ENCODE data around the gene PKD2L1. TPM values are rescaled to one million over a fixed set of nuclear protein-coding genes. Genes with fewer than 3 reads are reported as not detected.

The PKD2L1 gene
- total RNA-seq, 1 experiment from 2014 or later = not detected

GRCh38 chr10:100350914-100351485 lies 21.0 kb upstream of the PKD2L1 start:
- POLR2A ChIA-PET (ENCODE audit: unreplicated experiment) = interaction anchor here (0.8 kb wide), 1 partner anchor 12 kb away, joined by 4 read pairs; no protein-coding TSS in a partner anchor

GRCh38 chr10:100349672-100350071 lies 19.6 kb upstream of the PKD2L1 start:
- no peaks in the 10 kb centered on the region for H3K9me2 ChIP-seq (replicated peaks; ENCODE audit: low read length)
- H3K4me2 ChIP-seq (ENCODE audit: low read length) = peak overlapping the region; percentile 90
- no peak overlapping the region for H3K27ac ChIP-seq (ENCODE audit: low read length)
- ATAC-seq = no peak
- no peaks in the 10 kb centered on the region for H3K9me3 ChIP-seq (ENCODE audit: low read length)
- TF ChIP-seq, protein P1, sequence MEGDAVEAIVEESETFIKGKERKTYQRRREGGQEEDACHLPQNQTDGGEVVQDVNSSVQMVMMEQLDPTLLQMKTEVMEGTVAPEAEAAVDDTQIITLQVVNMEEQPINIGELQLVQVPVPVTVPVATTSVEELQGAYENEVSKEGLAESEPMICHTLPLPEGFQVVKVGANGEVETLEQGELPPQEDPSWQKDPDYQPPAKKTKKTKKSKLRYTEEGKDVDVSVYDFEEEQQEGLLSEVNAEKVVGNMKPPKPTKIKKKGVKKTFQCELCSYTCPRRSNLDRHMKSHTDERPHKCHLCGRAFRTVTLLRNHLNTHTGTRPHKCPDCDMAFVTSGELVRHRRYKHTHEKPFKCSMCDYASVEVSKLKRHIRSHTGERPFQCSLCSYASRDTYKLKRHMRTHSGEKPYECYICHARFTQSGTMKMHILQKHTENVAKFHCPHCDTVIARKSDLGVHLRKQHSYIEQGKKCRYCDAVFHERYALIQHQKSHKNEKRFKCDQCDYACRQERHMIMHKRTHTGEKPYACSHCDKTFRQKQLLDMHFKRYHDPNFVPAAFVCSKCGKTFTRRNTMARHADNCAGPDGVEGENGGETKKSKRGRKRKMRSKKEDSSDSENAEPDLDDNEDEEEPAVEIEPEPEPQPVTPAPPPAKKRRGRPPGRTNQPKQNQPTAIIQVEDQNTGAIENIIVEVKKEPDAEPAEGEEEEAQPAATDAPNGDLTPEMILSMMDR (conservative IDR thresholded peaks at IDR 0.05; ENCODE audit: low read depth, low read length) = no peak
- TF ChIP-seq EZH2 (IDR thresholded peaks at IDR 0.05; ENCODE audit: low read length, unreplicated experiment) = no peak
- no peak for TF ChIP-seq EZH2phosphoT487 (IDR thresholded peaks at IDR 0.05; ENCODE audit: borderline replicate concordance, low read length)
- peaks cover 62% of the 10 kb centered on the region for H3K36me3 ChIP-seq (ENCODE audit: low read depth, low read length)
- H3K9ac ChIP-seq (ENCODE audit: low read length) = no peak overlapping the region
- no peaks in the 10 kb centered on the region for H3K27me3 ChIP-seq (ENCODE audit: low read length)
- H3K79me2 ChIP-seq (ENCODE audit: low read length) = peaks cover 53% of the 10 kb centered on the region
- peak overlapping the region; percentile 96 for H3K4me3 ChIP-seq (ENCODE audit: low read length)
- ChIA-PET CTCF (no interaction called here), POLR2A (ENCODE audit: unreplicated experiment) (no interaction called here)
- no peak for DNase-seq
- no TSS peak for BruUV-seq (replicated peaks)
- intact Hi-C loops (cut with micrococcal nuclease) = loop anchor here (5.0 kb wide), 2 partner anchors 43 to 173 kb away; no protein-coding TSS in a partner anchor
- no peak overlapping the region for H2AFZ ChIP-seq (ENCODE audit: low read length)
- peaks cover 38% of the 10 kb centered on the region for H4K20me1 ChIP-seq (ENCODE audit: low read length)
- no peaks in the 10 kb centered on the region for H3F3A ChIP-seq (ENCODE audit: low read length, unreplicated experiment)
- H3K4me1 ChIP-seq (ENCODE audit: insufficient read depth, low read length) = peaks cover 28% of the 10 kb centered on the region

More at GRCh38 chr10:100350914-100351485, 21.0 kb upstream of the PKD2L1 start:
- CTCF ChIA-PET = no interaction called here
- DNase-seq (no peak), ATAC-seq (no peak)
- H3K4me3 ChIP-seq (ENCODE audit: low read length) = peak overlapping the region; percentile 96; the same call in 1 of the 2 replicates
- BruUV-seq (replicated peaks) = no TSS peak
- H3K9me2 ChIP-seq (replicated peaks; ENCODE audit: low read length) = no peaks in the 10 kb centered on the region
- H4K20me1 ChIP-seq (ENCODE audit: low read length) = peaks cover 38% of the 10 kb centered on the region
- no peaks in the 10 kb centered on the region for H3K27me3 ChIP-seq (ENCODE audit: low read length)
- intact Hi-C loops (cut with micrococcal nuclease) = no loop called here
- peak overlapping the region; percentile 90 for H3K4me2 ChIP-seq (ENCODE audit: low read length)
- H3F3A ChIP-seq (ENCODE audit: low read length, unreplicated experiment) = no peaks in the 10 kb centered on the region
- peaks cover 57% of the 10 kb centered on the region for H3K79me2 ChIP-seq (ENCODE audit: low read length)
- H3K36me3 ChIP-seq (ENCODE audit: low read depth, low read length) = peaks cover 74% of the 10 kb centered on the region
- no peak overlapping the region for H2AFZ ChIP-seq (ENCODE audit: low read length)
- no peak overlapping the region for H3K27ac ChIP-seq (ENCODE audit: low read length)
- TF ChIP-seq, protein P1 (conservative IDR thresholded peaks at IDR 0.05; ENCODE audit: low read depth, low read length) = no peak
- TF ChIP-seq EZH2 (IDR thresholded peaks at IDR 0.05; ENCODE audit: low read length, unreplicated experiment) (no peak), EZH2phosphoT487 (IDR thresholded peaks at IDR 0.05; ENCODE audit: borderline replicate concordance, low read length) (no peak)
- H3K4me1 ChIP-seq (ENCODE audit: insufficient read depth, low read length) = peaks cover 21% of the 10 kb centered on the region
- no peaks in the 10 kb centered on the region for H3K9me3 ChIP-seq (ENCODE audit: low read length)
- H3K9ac ChIP-seq (ENCODE audit: low read length) = no peak overlapping the region

DNA sequence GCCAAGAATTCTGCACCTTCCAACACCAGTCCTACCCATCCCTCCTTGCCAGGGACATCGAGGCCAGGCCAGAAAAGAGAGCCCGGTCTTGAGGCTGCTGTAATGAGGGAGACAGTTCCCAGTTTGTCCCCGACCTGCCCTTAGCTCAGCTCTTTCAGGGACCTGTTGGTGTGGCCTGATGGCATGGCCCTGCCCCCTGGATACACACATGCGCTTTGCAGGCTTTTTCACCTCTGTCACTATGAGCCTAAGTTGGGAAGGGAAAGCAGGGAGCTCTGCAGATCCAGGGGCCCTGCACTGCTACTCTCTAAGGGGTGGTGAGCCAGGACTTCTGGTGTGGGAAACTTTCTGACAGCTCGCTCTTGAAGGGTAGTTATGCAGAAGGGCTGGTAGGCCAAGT lies 19.1 kb upstream of the PKD2L1 start:
- no peak for ATAC-seq
- Histone ChIP-seq H2AFZ (ENCODE audit: low read length) (no peak overlapping the region), H3K9ac (ENCODE audit: low read length) (no peak overlapping the region), H4K20me1 (ENCODE audit: low read length) (peaks cover 38% of the 10 kb centered on the region), H3K9me2 (replicated peaks; ENCODE audit: low read length) (no peaks in the 10 kb centered on the region), H3K36me3 (ENCODE audit: low read depth, low read length) (peaks cover 56% of the 10 kb centered on the region), H3K4me3 (ENCODE audit: low read length) (peak overlapping the region; percentile 96), H3K27ac (ENCODE audit: low read length) (no peak overlapping the region), H3K27me3 (ENCODE audit: low read length) (no peaks in the 10 kb centered on the region), H3K9me3 (ENCODE audit: low read length) (no peaks in the 10 kb centered on the region), H3K79me2 (ENCODE audit: low read length) (peaks cover 53% of the 10 kb centered on the region), H3K4me2 (ENCODE audit: low read length) (peak overlapping the region; percentile 90), H3F3A (ENCODE audit: low read length, unreplicated experiment) (no peaks in the 10 kb centered on the region), H3K4me1 (ENCODE audit: insufficient read depth, low read length) (peaks cover 28% of the 10 kb centered on the region)
- DNase-seq = no peak
- BruUV-seq (replicated peaks) = no TSS peak
- CTCF ChIA-PET = no interaction called here
- intact Hi-C loops (cut with micrococcal nuclease) = loop anchor here (5.0 kb wide), 2 partner anchors 43 to 173 kb away; no protein-coding TSS in a partner anchor
- POLR2A ChIA-PET (ENCODE audit: unreplicated experiment) = interaction anchor here (0.6 kb wide), 1 partner anchor 22 kb away, joined by 4 read pairs; no protein-coding TSS in a partner anchor
- TF ChIP-seq, protein P1 (conservative IDR thresholded peaks at IDR 0.05; ENCODE audit: low read depth, low read length) = no peak
- no peak for TF ChIP-seq EZH2 (IDR thresholded peaks at IDR 0.05; ENCODE audit: low read length, unreplicated experiment)
- TF ChIP-seq EZH2phosphoT487 (IDR thresholded peaks at IDR 0.05; ENCODE audit: borderline replicate concordance, low read length) = no peak
